Measurements from ENCODE around the gene SREK1. TPM values are rescaled to one million over a fixed set of nuclear protein-coding genes. Genes with fewer than 3 reads are reported as not detected.
"Not testable (repeated sequence)": the region's sequence is repeated elsewhere in the genome, so short reads cannot be mapped to it uniquely, and the experiment has no call there.

The SREK1 gene
- polyA plus RNA-seq, 4 donors: 108 to 190 (median 165) TPM

GRCh38 chr5:66213533-66213932 lies 69.4 kb downstream of the SREK1 start:
- no peak for DNase-seq (ENCODE audit: low read depth in 4 of 4, low spot score in 3 of 4)

- no peak for DNase-seq (ENCODE audit: low read depth in 4 of 4, low spot score in 3 of 4)
These were observed 78.4 kb downstream of the SREK1 start for GRCh38 chr5:66222455-66222854.

- DNase-seq (ENCODE audit: low read depth in 4 of 4, low spot score in 3 of 4): not testable (repeated sequence)
These were observed 78.8 kb downstream of the SREK1 start for GRCh38 chr5:66222896-66223295.

- no peak for DNase-seq (ENCODE audit: low read depth in 4 of 4, low spot score in 3 of 4)
These were observed 79.5 kb downstream of the SREK1 start for GRCh38 chr5:66223637-66224036.

GRCh38 chr5:66224274-66224673 lies 80.2 kb downstream of the SREK1 start:
- DNase-seq (ENCODE audit: low read depth in 4 of 4, low spot score in 3 of 4): no peak

GRCh38 chr5:66224773-66225553 lies 80.9 kb downstream of the SREK1 start:
- no peak for DNase-seq (ENCODE audit: low read depth in 4 of 4, low spot score in 3 of 4)

GRCh38 chr5:66230551-66230950 lies 86.5 kb downstream of the SREK1 start:
- no peak for DNase-seq (ENCODE audit: low read depth in 4 of 4, low spot score in 3 of 4)

GRCh38 chr5:66231508-66231907 lies 87.4 kb downstream of the SREK1 start:
- no peak for DNase-seq (ENCODE audit: low read depth in 4 of 4, low spot score in 3 of 4)

GRCh38 chr5:66232275-66232674 lies 88.2 kb downstream of the SREK1 start:
- DNase-seq (ENCODE audit: low read depth in 4 of 4, low spot score in 3 of 4): no peak

- DNase-seq (ENCODE audit: low read depth in 4 of 4, low spot score in 3 of 4): no peak
These were observed 88.8 kb downstream of the SREK1 start for GRCh38 chr5:66232706-66233445.

Other genes starting within 250 kb of the SREK1 start
- 100 to 1,000 TPM in 3 of 4 donors, 10 to 100 TPM in 1; 67.7 to 128 (median 109) TPM for gene ERBIN, start 217.7 kb upstream of the SREK1 start, polyA plus RNA-seq (ENCODE audit: insufficient read length in 4 of 4)